DND-41 (cell line): ENCODE results near the gene MARCHF2.
A peak's percentile ranks its signal among the peaks of the same experiment; 100 is the strongest.

Source experiments
- ATAC-seq: fragments of 200-7000 bp; cut with Tn5 transposase; 3 replicates; pipeline ENCODE4 v1.9.1; 2021; ENCODE audit warnings: low read depth; ENCODE audit not compliant: insufficient read depth
- DNase-seq: peaks from one replicate; pipeline ENCODE4 v3.0.0-alpha.2; 2020
- H2AFZ ChIP-seq: 2 replicates; pipeline ENCODE4 v1.6.0; 2012; ENCODE audit warnings: low read depth, low read length
- H3K27ac ChIP-seq: 2 replicates; pipeline ENCODE4 v1.5.1; 2012; ENCODE audit warnings: low read length, inconsistent platforms
- H3K27me3 ChIP-seq: fragments of 200-600 bp; sonication (generic); 2 replicates; pipeline ENCODE4 v1.6.0; 2012; ENCODE audit warnings: low read length, mild to moderate bottlenecking, inconsistent platforms; ENCODE audit not compliant: insufficient read depth, poor library complexity
- H3K36me3 ChIP-seq: 2 replicates; pipeline ENCODE4 v1.5.1; 2012; ENCODE audit warnings: low read length, inconsistent platforms; ENCODE audit not compliant: insufficient read depth
- H3K4me1 ChIP-seq: 2 replicates; pipeline ENCODE4 v1.5.1; 2012; ENCODE audit warnings: mild to moderate bottlenecking, low read length; ENCODE audit not compliant: insufficient read depth
- H3K4me2 ChIP-seq: 2 replicates; pipeline ENCODE4 v1.6.0; 2012; ENCODE audit warnings: mild to moderate bottlenecking, moderate library complexity, low read length, inconsistent platforms; ENCODE audit not compliant: insufficient read depth
- H3K4me3 ChIP-seq, 2 experiments: fragments of 200-600 bp in 1 of 2; shearing (Covaris generic) in 1 of 2; 2 replicates each; pipeline ENCODE4 v1.5.1; 2012 to 2016; ENCODE audit warnings: inconsistent platforms in 2 of 2, low read length in 2 of 2, mild to moderate bottlenecking in 2 of 2, low read depth in 1 of 2, moderate library complexity in 1 of 2
- H3K79me2 ChIP-seq: 2 replicates; pipeline ENCODE4 v1.6.0; 2012; ENCODE audit warnings: low read length, inconsistent platforms; ENCODE audit not compliant: insufficient read depth
- H3K9ac ChIP-seq: 2 replicates; pipeline ENCODE4 v1.6.0; 2012; ENCODE audit warnings: low read depth, mild to moderate bottlenecking, inconsistent platforms, low read length, moderate library complexity
- H3K9me3 ChIP-seq: 2 replicates; pipeline ENCODE4 v1.5.1; 2012; ENCODE audit warnings: low read length, moderate library complexity, mild to moderate bottlenecking, inconsistent platforms; ENCODE audit not compliant: insufficient read depth, severe bottlenecking
- H4K20me1 ChIP-seq: 2 replicates; pipeline ENCODE4 v1.6.0; 2012; ENCODE audit warnings: low read length; ENCODE audit not compliant: insufficient read depth
- CTCF ChIP-seq: IDR thresholded peaks from 2 replicates; pipeline ENCODE4 v1.5.1; 2012; ENCODE audit warnings: borderline replicate concordance, low read length, moderate library complexity, mild to moderate bottlenecking; ENCODE audit not compliant: poor library complexity, severe bottlenecking; ENCODE audit errors: extremely low read depth
- EZH2 ChIP-seq: IDR thresholded peaks from 3 replicates; pipeline ENCODE4 v1.6.1; 2012; ENCODE audit warnings: borderline replicate concordance, low read depth, mild to moderate bottlenecking, moderate library complexity, low read length, inconsistent platforms; ENCODE audit not compliant: severe bottlenecking

The MARCHF2 gene

DNA sequence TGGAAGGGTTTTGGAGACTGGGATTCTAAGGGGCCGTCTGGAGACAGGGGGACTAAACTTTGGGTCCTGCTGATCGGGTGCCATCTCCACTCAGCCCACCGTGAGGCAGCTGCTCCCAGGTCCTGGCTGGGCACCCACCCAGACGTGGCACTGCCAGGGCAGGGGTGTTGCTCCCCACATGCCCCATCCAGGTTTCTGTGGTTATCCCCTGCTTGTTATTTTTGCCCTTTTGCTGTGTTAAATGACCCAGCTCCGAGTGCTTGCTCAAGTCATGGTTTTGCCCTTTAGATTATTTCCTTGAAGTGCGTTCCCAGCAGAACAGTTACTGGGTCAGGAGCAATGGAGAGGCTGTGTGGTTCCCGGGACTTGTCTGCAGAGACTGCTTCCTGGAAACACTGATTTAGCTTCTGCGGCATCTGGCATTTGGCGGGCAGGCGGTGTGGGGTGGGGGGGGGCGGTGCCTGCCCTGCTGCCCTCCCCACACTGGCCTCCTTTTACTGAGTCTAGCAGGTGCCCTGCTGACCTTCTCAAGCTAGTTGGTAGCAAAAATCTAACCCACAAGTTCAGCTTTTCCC lies 21.0 kb upstream of the MARCHF2 start:
- peaks cover 58% of the 10 kb centered on the region for H4K20me1 ChIP-seq
- no peaks in the 10 kb centered on the region for H3K9me3 ChIP-seq
- H3K27ac ChIP-seq, result no peak overlapping the region
- peaks cover 32% of the 10 kb centered on the region for H3K4me1 ChIP-seq
- 0 out of 2 replicates have a peak overlapping the region, but pooled peaks have one; percentile 17 for H3K9ac ChIP-seq
- peaks cover 74% of the 10 kb centered on the region for H3K79me2 ChIP-seq
- ATAC-seq (no peak), DNase-seq (no peak)
- H2AFZ ChIP-seq, result no peak overlapping the region
- H3K36me3 ChIP-seq, result peaks cover 7% of the 10 kb centered on the region
- H3K4me2 ChIP-seq, result peak overlapping the region; percentile 65; the same call in 1 of the 2 replicates
- H3K27me3 ChIP-seq, result no peaks in the 10 kb centered on the region
- TF ChIP-seq EZH2, result no peak
- no peak for TF ChIP-seq CTCF
- 0 out of 4 replicates have a peak overlapping the region, but pooled peaks of 1 of the 2 experiments have one; percentile 19 for H3K4me3 ChIP-seq

- DNase-seq (no peak), ATAC-seq (no peak)
- Histone ChIP-seq H3K79me2 (peaks cover 86% of the 10 kb centered on the region), H2AFZ (no peak overlapping the region), H3K27ac (no peak overlapping the region), H3K4me3 (no peak overlapping the region), H3K4me2 (no peak overlapping the region), H3K4me1 (peaks cover 30% of the 10 kb centered on the region), H3K9me3 (no peaks in the 10 kb centered on the region), H3K27me3 (no peaks in the 10 kb centered on the region), H3K36me3 (peaks cover 10% of the 10 kb centered on the region), H4K20me1 (peaks cover 70% of the 10 kb centered on the region), H3K9ac (no peak overlapping the region)
- no peak for TF ChIP-seq EZH2
- no peak for TF ChIP-seq CTCF
Measured at GRCh38 chr19:8393192-8393870, 19.8 kb upstream of the MARCHF2 start.

GRCh38 chr19:8393871-8394250 lies 19.2 kb upstream of the MARCHF2 start:
- Histone ChIP-seq H3K36me3 (peaks cover 14% of the 10 kb centered on the region), H3K4me2 (no peak overlapping the region), H2AFZ (no peak overlapping the region), H3K4me1 (peaks cover 26% of the 10 kb centered on the region), H3K27ac (no peak overlapping the region), H3K9ac (no peak overlapping the region), H3K9me3 (no peaks in the 10 kb centered on the region), H4K20me1 (peaks cover 74% of the 10 kb centered on the region), H3K4me3 (no peak overlapping the region), H3K27me3 (no peaks in the 10 kb centered on the region), H3K79me2 (peaks cover 90% of the 10 kb centered on the region)
- TF ChIP-seq CTCF (no peak), EZH2 (no peak)
- ATAC-seq (no peak), DNase-seq (no peak)
